HG02938 (cell line): Measurements from ENCODE around the gene CHST8.

Source experiments
- ATAC-seq: cut with Tn5 transposase; IDR thresholded peaks from one replicate; pipeline ENCODE4 v1.9.1; 2021; ENCODE audit warnings: mild to moderate bottlenecking, moderate library complexity; ENCODE audit not compliant: unreplicated experiment

The CHST8 gene

DNA sequence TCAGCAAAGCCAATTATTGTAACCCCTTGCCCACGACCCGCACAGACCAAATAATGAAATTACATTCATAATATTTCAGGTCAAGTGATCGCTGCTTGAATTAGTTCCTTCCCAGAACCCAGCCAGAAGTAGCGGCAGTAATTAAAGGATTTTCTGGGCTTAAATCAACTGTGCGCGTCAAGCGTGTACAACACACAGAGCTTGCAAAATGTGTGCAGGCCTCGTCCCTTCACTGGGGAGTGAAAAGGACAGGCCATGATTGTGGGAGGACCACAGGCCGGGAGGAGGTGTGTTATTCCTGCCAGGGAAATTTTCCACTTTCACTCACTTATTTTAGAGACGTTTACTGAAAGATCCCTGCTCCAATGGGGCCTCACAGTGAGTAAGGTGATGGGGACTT, 84.9 kb downstream of the CHST8 start:
- no peak for ATAC-seq

DNA sequence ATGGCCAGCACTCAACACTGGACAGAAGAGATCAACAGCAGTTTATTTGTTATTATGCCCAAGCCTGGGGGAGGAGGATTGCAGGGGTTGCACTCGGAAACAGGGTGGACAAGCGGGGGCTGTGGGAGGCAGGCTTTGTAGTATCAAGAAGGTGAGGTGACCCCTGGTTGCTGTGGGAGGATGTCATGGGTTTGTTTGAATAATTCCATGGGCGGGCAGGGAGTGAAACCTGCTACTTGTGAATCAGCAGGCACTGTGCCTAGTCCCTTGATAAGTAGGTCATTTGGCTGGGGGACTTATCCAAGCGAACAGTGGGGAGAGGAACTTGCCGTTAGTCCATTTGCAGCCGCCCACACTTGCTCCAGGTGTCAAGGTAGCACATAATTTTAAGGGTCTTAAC, 90.5 kb downstream of the CHST8 start:
- ATAC-seq, result no peak

DNA sequence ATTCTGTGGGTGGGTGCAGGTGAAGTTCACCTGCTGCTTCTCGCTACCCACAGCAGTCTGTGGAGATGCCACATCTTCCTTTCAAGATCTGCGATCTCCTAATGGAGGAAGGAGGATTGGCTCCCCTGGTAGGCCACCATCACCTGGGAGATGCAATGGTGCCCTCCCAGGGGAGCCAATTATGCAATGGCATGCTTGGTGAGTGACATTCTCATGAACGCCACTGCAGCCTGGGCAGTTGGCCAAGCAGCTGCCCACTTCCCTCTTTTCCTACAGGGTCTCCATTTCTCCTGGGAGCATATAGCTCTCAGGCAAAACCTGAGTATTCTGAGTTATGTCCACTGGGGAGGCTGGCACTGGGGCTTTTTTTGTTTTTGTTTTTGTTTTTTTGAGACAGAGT, 91.4 kb downstream of the CHST8 start:
- ATAC-seq, result no peak

DNA sequence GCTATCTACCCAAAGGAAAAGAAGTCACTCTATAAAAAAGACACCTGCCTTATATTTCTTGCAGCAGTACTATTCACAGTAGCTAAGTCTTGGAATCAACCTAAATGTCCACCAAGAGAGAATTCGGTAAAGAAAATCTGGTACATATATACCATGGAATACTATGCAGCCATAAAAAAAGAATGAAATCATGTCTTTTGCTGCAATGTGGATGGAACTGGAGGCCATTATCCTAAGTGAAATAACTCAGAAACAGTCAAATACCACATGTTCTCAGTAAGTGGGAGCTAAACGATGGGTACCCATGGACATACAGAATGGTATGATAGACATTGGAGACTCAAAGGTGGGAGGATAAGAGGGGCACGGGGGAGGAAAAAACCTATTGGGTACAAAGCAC, 92.4 kb downstream of the CHST8 start:
- ATAC-seq, result no peak

DNA sequence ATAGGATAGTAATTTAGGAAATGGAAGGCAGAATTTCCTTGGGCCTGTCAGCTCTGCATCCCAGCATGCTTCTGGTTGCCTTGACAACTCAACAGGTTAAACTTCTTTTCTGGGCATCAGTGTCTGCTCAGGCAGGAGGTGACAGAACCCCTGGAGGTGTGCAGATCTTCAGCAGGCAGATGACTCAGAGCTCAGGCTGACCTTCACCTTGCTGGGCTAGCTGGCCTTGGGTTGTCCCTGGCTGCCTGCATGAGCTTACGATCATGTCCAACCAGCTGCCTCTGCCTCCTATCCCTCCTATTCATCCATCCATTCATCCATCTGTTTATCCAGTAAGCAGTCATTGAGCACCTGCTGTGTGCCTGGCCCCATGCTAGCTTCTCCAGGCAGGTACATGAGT, 93.7 kb downstream of the CHST8 start:
- no peak for ATAC-seq

DNA sequence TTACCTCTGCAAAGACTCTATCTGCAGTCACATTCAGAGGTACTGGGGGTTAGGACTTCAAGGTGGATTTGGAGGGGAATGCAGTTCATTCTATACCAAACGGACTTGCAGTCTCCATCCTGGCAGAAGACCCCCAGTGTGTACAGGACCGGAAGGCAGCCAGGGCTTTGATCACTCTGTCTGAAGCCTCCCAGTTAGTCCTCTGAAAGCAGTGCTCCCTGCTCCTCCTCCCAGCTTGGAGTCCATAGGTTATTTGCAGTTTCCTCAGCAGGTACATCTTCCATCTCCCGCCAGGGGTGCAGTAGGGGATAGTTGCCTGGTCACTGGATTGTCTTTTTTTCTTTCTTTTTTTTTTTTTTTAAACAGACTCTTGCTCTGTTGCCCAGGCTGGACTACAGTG, 96.1 kb downstream of the CHST8 start:
- no peak for ATAC-seq

DNA sequence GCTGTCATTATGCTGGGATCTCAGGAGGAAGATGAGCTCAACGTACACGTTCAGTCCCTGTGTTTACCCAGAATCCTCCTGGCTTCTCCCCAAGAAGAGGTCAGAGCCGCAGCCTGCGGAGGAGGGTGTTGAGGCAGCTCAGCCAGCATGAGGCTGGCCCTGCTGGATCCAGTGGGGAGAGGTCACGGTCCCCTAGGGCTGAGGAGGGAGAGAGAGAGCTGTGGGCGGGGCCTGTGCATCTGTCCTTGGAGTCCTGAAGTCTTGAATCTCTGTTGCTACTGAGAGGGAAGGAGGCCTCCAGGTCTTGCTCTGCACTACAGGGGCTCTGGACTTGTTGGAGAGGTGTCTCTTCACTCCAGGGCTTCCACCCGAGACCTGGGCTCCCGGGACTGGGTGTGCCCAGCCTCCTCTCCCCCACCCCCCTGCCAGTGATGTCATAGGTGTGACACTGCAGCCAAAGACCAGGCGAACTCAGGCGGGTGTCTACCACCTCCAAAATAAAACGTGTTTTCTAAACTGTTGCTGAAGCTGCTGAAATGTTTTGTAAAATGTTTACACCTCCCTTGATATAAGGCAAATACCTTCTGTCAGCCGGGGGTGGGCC, 97.0 kb downstream of the CHST8 start:
- no peak for ATAC-seq

- no peak for ATAC-seq
These were observed 97.8 kb downstream of the CHST8 start for GRCh38 chr19:33719366-33720154.

- no peak for ATAC-seq
These were observed 98.4 kb downstream of the CHST8 start for GRCh38 chr19:33720155-33720493.

GRCh38 chr19:33720691-33721682, 99.2 kb downstream of the CHST8 start:
- no peak for ATAC-seq

DNA sequence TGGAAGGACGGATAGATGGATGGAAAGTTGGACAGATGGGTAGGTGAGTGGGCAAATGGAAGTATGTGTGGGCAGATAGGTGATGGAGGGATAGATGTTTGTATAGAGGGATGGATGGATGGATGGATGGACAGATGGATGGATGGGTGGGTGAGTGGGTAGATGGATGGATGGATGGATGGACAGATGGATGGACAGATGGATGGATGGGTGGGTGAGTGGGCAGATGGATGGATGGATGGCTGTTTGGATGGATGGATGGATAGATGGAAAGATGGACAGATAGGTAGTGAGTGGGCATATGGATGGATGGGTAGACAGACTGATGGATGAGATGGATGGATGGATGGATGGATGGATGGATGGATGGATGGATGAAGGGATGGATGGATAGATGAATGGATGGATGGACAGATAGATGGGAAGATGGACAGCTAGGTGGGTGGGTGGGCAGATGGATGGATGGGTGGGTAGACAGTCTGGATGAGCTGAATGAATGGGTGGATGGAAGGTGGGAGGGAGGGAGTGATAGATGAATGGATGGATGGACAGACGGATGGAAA, 100.1 kb downstream of the CHST8 start:
- ATAC-seq, result no peak

- ATAC-seq, result no peak
These were observed 100.9 kb downstream of the CHST8 start for GRCh38 chr19:33722456-33723239.

GRCh38 chr19:33723512-33723911, 101.8 kb downstream of the CHST8 start:
- ATAC-seq, result no peak

DNA sequence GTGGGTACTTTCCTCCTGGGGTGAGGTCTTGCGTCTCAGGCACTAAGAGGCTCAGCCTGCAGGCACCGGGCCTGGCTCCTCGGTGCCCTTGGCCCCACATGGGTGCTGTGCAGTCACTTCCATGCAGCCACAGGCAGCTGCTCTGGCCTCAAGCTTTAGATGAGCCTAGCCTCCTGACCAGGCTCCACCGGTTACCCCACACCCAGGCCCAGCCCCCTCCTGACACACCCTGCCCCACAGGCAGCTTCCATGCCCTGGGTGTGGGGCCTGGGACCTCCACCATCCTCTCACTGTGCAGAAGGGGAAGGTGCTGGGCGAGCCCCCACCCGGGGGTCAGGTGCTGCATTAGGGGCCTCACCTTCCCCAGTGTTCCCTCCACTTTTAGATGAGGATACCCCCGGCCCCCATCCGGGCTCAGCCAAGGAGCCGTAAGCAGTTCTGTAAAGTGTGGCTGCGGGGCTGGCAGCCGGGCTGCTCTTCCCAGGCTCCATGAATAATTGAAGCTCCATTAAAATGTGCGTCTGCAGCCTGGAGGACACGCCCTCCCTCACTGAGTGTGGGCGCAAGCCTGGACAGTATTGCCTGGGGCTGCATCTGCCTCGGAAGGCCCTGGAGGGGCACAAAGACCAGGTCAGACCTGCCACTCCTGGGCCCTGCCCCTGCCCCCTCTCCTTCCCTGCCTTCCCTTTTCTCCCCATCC, 102.4 kb downstream of the CHST8 start:
- no peak for ATAC-seq

DNA sequence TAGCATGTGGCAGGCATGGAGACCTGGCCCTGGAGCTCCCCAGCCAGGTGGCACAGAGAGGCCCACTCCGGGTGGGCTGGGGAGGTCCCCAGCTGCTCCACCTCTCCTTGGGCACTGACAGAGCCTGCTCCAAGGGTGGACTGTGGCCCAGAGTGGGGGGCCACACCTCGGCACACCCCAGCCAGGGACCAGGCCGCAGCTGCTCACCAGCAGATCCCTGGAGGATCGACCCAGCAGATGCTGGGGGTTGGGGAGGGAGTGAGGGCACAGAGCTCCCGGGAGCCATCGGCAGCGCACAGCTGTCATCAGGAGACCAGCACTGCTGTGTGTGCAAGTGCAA, 102.9 kb downstream of the CHST8 start:
- ATAC-seq, result no peak

DNA sequence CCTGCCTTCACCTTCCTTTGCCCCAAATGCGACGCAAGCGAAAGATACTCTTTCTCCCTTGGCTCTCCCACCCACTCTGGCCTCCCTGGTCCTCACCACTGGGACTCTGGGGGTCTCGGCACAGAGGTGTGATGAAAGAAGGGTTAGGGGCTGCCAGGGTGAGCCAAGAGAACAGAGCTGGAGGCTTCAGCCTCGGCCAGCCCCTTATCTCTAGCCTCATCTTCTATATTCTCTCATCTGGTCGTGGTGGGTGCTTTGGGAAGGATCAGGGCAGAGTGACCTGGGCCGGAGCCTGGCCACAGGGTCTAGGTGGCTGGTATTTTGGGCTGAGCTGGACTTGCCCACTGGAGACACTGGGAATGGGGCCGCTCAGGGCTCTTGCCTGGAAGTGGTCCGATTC, 103.8 kb downstream of the CHST8 start:
- no peak for ATAC-seq

DNA sequence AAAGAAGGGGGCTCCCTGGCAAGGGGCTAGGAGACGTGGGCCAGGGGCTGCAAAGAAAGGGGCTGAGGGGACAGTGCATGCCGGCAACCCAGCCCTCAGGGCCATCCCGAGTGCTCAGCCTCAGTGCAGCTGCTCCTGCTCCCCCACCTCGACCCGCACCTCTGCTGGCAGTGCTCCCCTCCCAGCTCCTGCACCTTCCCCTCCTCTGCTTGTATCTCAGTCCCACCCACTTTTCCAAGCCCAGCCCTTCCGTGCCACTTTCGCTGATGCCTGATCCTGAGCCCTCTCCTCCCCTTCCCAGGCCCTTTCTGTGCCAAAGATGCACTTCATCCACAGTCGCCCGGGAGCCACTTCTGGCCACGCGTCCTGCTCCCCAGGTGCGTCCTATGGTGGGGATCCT, 105.0 kb downstream of the CHST8 start:
- no peak for ATAC-seq

DNA sequence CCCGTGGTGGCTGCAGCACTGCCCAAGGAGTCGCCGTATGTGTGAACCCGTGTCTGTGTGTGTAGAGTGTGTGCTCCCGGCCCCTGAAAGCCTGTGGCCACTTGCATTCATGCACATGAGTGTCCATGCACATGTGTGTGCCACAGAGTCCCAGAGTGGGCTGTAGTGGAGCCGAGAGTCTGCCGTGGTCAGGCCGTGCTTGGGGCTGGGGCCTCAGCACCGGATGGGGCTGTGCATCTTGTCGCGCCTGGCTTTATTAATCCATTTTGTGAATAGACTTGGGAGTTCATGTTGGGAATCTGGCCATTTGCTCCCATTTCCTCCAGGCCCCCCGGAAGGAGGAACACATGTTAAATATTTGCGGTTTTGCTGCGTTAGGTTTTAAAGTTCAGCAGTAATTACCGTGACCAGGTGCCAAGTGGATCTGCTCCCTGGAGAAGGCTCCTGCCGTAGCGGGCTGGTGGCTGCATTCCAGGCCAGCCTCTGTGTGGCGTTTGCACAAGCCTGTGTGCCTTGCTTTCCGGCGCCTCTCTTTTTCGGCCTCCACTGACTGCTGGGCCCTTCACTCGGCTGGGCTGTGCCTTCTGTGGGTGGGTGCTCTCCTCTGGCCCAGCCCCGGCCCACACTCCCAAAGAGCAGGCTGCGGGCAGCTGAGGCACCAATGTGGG, 105.7 kb downstream of the CHST8 start:
- ATAC-seq, result no peak

DNA sequence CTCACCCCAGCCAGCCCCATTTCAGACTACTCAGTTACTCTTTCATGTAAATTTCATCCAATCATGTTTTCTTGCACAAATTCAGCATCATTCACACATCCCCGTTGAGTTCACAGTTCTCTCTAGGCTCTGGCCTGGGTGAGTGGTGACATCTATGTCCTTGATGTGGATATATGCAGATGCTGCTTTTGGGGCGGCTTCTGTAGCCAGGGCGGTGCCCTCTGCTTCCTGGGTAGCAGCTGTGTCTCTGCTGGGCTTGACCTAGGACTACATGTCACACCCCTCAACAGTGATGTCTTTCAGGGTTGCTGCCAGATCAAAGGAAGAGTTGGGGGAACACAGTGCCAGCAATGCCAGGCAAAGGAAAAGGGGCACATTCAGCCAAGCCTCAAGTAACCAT, 106.4 kb downstream of the CHST8 start:
- ATAC-seq, result no peak
